ENCODE data around the gene PPM1H. TPM values are rescaled to one million over a fixed set of nuclear protein-coding genes. Genes with fewer than 3 reads are reported as not detected.

Gene PPM1H
- total and polyA plus RNA-seq, 4 donors: 2.3 to 7.2 (median 4.1) TPM

- no peak overlapping the region for H3K9ac ChIP-seq (ENCODE audit: low read depth in 1 of 2, low read length in 2 of 2)
- TF ChIP-seq JUND (IDR thresholded peaks at IDR 0.05): no peak
- TF ChIP-seq, protein P1, sequence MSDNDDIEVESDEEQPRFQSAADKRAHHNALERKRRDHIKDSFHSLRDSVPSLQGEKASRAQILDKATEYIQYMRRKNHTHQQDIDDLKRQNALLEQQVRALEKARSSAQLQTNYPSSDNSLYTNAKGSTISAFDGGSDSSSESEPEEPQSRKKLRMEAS (IDR thresholded peaks at IDR 0.05): no peak
- no peak for TF ChIP-seq FOXA1 (IDR thresholded peaks at IDR 0.05)
- TF ChIP-seq TAF1 (conservative IDR thresholded peaks at IDR 0.05): no peak
- no peak for TF ChIP-seq HNF4A (conservative IDR thresholded peaks at IDR 0.05)
- TF ChIP-seq EGR1 (IDR thresholded peaks at IDR 0.05; ENCODE audit: low read depth in 2 of 2): no peak
- no peak for TF ChIP-seq NR2F2 (IDR thresholded peaks at IDR 0.05)
- TF ChIP-seq HNF4G (IDR thresholded peaks at IDR 0.05): no peak
- no peak for TF ChIP-seq REST (IDR thresholded peaks at IDR 0.05)
- TF ChIP-seq CTCF (IDR thresholded peaks at IDR 0.05; ENCODE audit: low read depth, low read length, missing input control): no peak
- TF ChIP-seq RXRA (IDR thresholded peaks at IDR 0.05): no peak
- no peak for TF ChIP-seq ZBTB33 (IDR thresholded peaks at IDR 0.05)
- TF ChIP-seq, protein P2, sequence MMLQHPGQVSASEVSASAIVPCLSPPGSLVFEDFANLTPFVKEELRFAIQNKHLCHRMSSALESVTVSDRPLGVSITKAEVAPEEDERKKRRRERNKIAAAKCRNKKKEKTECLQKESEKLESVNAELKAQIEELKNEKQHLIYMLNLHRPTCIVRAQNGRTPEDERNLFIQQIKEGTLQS (IDR thresholded peaks at IDR 0.05): no peak
- no peak for DNase-seq (ENCODE audit: low spot score)
- no peak overlapping the region for H3K4me3 ChIP-seq (ENCODE audit: low read depth in 1 of 3, low read length in 3 of 3)
- no peaks in the 10 kb centered on the region for H3K27me3 ChIP-seq (ENCODE audit: control insufficient read depth in 4 of 4, insufficient read depth in 4 of 4, low read length in 3 of 4)
- H3K9me3 ChIP-seq (ENCODE audit: control insufficient read depth in 4 of 4, low read length in 3 of 4): no peaks in the 10 kb centered on the region
- H3K4me1 ChIP-seq (ENCODE audit: control insufficient read depth in 4 of 4, insufficient read depth in 4 of 4, low read length in 3 of 4): peaks cover 0 to under 1% (median 0%) of the 10 kb centered on the region in 4 donors
- H3K36me3 ChIP-seq (ENCODE audit: control insufficient read depth in 4 of 4, insufficient read depth in 3 of 4, low read depth in 1 of 4, low read length in 3 of 4): peaks cover 0 to 7% (median 2%) of the 10 kb centered on the region in 4 donors
- H3K27ac ChIP-seq (ENCODE audit: low read depth in 1 of 2, low read length in 2 of 2): no peak overlapping the region
- 94% methylated on average over 3 of the region's 3 CpGs for WGBS
Measured at GRCh38 chr12:62694632-62695031, 240.3 kb downstream of the PPM1H start.

DNA sequence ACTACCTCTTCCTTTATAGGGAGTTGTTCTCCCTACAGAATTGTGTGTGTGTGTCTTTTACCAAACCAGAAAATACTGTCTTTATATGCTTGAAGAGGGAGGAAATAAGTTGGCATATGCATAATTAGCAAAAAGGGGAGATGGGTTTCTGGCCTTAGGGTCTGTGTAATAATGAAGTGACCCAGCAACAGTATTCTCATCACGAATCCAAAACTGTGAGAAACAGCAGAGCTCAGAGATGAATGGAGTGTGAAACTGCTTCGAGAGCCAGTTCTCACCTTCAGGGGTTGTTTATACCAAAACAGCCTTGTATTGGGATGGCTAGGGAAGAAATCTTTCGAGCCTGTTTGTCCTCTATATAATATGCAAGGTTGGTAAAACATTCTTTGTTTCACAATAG lies 240.8 kb downstream of the PPM1H start:
- Histone ChIP-seq H3K4me1 (ENCODE audit: control insufficient read depth in 4 of 4, insufficient read depth in 4 of 4, low read length in 3 of 4) (peaks cover 0 to 5% (median 0%) of the 10 kb centered on the region in 4 donors), H3K9me3 (ENCODE audit: control insufficient read depth in 4 of 4, low read length in 3 of 4) (no peaks in the 10 kb centered on the region), H3K9ac (ENCODE audit: low read depth in 1 of 2, low read length in 2 of 2) (no peak overlapping the region), H3K4me3 (ENCODE audit: low read depth in 1 of 3, low read length in 3 of 3) (no peak overlapping the region), H3K27me3 (ENCODE audit: control insufficient read depth in 4 of 4, insufficient read depth in 4 of 4, low read length in 3 of 4) (no peaks in the 10 kb centered on the region), H3K36me3 (ENCODE audit: control insufficient read depth in 4 of 4, insufficient read depth in 3 of 4, low read depth in 1 of 4, low read length in 3 of 4) (peaks cover 0 to 7% (median 2%) of the 10 kb centered on the region in 4 donors), H3K27ac (ENCODE audit: low read depth in 1 of 2, low read length in 2 of 2) (no peak overlapping the region)
- DNase-seq (ENCODE audit: low spot score): no peak
- 90% methylated on average over 3 of the region's 3 CpGs for WGBS
- TF ChIP-seq, protein P2 (IDR thresholded peaks at IDR 0.05): no peak
- no peak for TF ChIP-seq TAF1 (conservative IDR thresholded peaks at IDR 0.05)
- no peak for TF ChIP-seq HNF4G (IDR thresholded peaks at IDR 0.05)
- TF ChIP-seq EGR1 (IDR thresholded peaks at IDR 0.05; ENCODE audit: low read depth in 2 of 2): no peak
- TF ChIP-seq GABPA (IDR thresholded peaks at IDR 0.05 in 1 of 2, conservative IDR thresholded peaks at IDR 0.05 in 1 of 2): no peak
- no peak for TF ChIP-seq ZBTB33 (IDR thresholded peaks at IDR 0.05)
- TF ChIP-seq YY1 (IDR thresholded peaks at IDR 0.05): no peak
- no peak for TF ChIP-seq FOXA2 (IDR thresholded peaks at IDR 0.05)
- TF ChIP-seq REST (IDR thresholded peaks at IDR 0.05): no peak
- TF ChIP-seq HNF4A (conservative IDR thresholded peaks at IDR 0.05): no peak

Measured in liver (tissue), 9 donors.